Memory B cell (primary cell): Measurements from ENCODE around the gene ASPN.
A peak's percentile ranks its signal among the peaks of the same experiment; 100 is the strongest.

Experiments used
- ATAC-seq: fragments of 150-1000 bp; cut with Tn5 transposase; 2 replicates; pipeline ENCODE4 v1.10.0; 2021; ENCODE audit warnings: low read depth, mild to moderate bottlenecking, moderate library complexity
- DNase-seq, 2 donors: peaks; one replicate each; pipeline ENCODE4 v3.0.0; 2022; ENCODE audit warnings: low spot score in 2 of 2
- H3K27ac Mint-ChIP-seq: one replicate; pipeline ENCODE4 v1.8.0; 2022; ENCODE audit warnings: mild to moderate bottlenecking, moderate library complexity, mixed read lengths
- H3K27me3 Mint-ChIP-seq: one replicate; pipeline ENCODE4 v1.8.0; 2022; ENCODE audit warnings: mixed read lengths
- H3K36me3 Mint-ChIP-seq: one replicate; pipeline ENCODE4 v1.8.0; 2022; ENCODE audit warnings: mild to moderate bottlenecking, mixed read lengths
- H3K4me1 Mint-ChIP-seq: one replicate; pipeline ENCODE4 v1.8.0; 2022; ENCODE audit warnings: mixed read lengths
- H3K4me3 Mint-ChIP-seq: one replicate; pipeline ENCODE4 v1.8.0; 2022; ENCODE audit warnings: mild to moderate bottlenecking, moderate library complexity, mixed read lengths
- H3K9me3 Mint-ChIP-seq: one replicate; pipeline ENCODE4 v1.8.0; 2022; ENCODE audit warnings: mixed read lengths

Gene ASPN

DNA sequence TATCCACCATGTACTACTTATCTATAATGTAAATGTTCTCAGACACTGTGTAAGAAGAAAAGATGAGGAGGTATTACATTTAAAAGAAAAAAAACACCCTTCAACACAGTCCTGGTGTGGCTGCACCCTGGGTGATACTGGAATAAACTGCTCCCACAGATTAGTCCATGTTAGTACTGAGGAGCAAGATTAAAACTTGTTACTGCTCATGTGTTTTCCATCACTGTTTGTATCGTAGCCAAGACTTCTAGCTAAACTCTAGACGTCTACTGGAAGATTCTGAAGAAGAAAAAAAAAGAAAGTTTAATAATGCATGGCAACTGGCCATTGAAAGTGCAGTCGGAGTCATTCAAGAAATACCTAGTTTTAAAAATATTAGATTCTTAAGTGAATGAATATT lies at the start of gene ASPN:
Gene ASPN, minus strand, starts transcription at position 178 of the 400 bp plus-strand sequence.
- Mint-ChIP-seq H3K4me1 (no peaks in the 10 kb centered on the region), H3K4me3 (no peak within 1 kb of the TSS), H3K27ac (no peak within 1 kb of the TSS), H3K9me3 (no peaks in the 10 kb centered on the region), H3K27me3 (no peaks in the 10 kb centered on the region), H3K36me3 (no peaks in the 10 kb centered on the region)
- DNase-seq (no peak), ATAC-seq (no peak)

DNA sequence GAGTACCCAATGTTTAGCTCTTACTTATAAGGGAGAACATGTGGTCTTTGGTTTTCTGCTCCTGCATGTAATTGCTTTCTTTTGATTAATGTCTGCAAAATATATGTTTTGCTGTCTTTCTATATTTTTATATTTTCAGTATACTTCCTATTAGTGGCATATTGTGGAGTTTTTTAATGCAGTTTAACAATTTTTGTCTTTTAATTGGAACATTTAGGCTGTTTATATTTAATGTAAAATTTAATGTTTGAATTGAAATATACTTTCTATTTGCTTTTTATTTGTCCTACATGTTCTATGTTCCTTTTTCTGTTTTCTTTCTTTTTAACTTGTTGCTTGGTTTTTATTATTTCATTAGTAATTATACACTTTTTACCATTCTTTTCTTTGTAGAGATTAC lies 48.6 kb upstream of the ASPN start:
- no peak overlapping the region for H3K4me3 Mint-ChIP-seq
- no peak for ATAC-seq
- no peaks in the 10 kb centered on the region for H3K27me3 Mint-ChIP-seq
- peaks cover 11% of the 10 kb centered on the region for H3K4me1 Mint-ChIP-seq
- H3K9me3 Mint-ChIP-seq: peaks cover 9% of the 10 kb centered on the region
- H3K27ac Mint-ChIP-seq: no peak overlapping the region
- H3K36me3 Mint-ChIP-seq: peaks cover 7% of the 10 kb centered on the region
- DNase-seq: no peak

- Mint-ChIP-seq H3K4me1 (peaks cover 2% of the 10 kb centered on the region), H3K36me3 (peaks cover 7% of the 10 kb centered on the region), H3K27ac (no peak overlapping the region), H3K4me3 (no peak overlapping the region), H3K27me3 (no peaks in the 10 kb centered on the region), H3K9me3 (peaks cover 9% of the 10 kb centered on the region)
- ATAC-seq: no peak
- no peak for DNase-seq
These were observed 46.8 kb upstream of the ASPN start for GRCh38 chr9:92529124-92529523.

GRCh38 chr9:92528522-92528849 lies 46.2 kb upstream of the ASPN start:
- Mint-ChIP-seq H3K4me3 (no peak overlapping the region), H3K27ac (no peak overlapping the region), H3K9me3 (peaks cover 9% of the 10 kb centered on the region), H3K4me1 (no peaks in the 10 kb centered on the region), H3K36me3 (peaks cover 7% of the 10 kb centered on the region), H3K27me3 (no peaks in the 10 kb centered on the region)
- DNase-seq (no peak), ATAC-seq (no peak)

DNA sequence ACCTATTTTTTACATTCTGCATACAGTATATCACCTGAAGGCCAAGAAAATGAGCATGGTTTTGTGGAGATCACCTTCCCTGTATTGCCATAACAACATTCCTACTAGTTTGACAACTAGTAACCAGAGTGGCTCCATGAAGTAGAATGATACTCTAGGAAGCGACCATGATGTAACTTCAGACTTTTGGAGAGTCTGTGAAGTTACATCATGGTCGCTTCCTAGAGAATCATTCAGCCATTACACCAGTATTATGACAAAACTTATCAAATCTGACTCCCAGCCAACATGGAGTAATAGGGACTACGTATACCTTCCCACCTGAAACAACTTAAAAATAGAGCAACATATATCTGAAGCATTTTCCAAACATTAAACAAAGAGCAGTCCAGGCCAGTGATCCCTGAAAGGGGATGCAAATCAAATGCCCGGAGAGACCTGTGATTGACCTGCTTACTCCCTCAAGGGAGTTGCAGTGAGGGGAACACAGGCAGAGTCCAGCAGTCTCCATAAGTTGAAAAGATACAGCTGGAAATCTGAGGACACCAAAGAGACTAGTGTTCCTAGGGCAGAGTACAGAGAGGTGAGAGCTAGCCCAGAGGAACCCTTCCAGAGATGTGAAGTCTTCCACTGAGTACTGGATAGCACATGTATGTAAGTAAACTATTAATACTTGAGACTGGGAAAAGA lies 45.7 kb upstream of the ASPN start:
- Mint-ChIP-seq H3K27ac (no peak overlapping the region), H3K36me3 (peaks cover 5% of the 10 kb centered on the region)
- DNase-seq: no peak

DNA sequence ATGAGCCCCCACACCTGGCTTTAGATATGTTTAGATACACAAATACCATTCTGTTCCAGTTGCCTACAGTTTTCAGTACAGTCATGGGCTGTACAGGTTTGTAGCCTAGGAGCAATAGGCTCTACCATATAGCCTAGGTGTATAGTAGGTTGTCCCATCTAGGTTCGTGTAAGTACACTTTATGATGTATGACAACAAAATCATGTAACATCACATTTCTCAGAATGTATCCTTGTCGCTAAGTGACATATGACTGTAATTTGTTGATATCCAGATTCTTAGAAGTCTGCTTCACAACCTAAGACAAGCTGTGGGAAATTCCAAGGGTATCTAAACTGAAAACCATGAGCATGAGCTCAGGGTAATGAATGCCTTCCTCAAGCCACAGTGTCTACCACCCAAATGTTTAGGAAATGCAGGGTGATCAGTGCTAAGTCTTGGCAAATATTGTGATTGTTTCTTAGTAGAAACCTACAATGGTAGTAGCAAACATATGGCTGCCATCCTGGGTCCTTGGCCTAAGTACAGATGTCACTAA lies 45.1 kb upstream of the ASPN start:
- DNase-seq: no peak
- peaks cover 6% of the 10 kb centered on the region for H3K9me3 Mint-ChIP-seq
- H3K4me1 Mint-ChIP-seq: no peaks in the 10 kb centered on the region
- no peak overlapping the region for H3K27ac Mint-ChIP-seq
- H3K36me3 Mint-ChIP-seq: peaks cover 3% of the 10 kb centered on the region
- H3K4me3 Mint-ChIP-seq: no peak overlapping the region
- no peaks in the 10 kb centered on the region for H3K27me3 Mint-ChIP-seq
- no peak for ATAC-seq

More for the DNA sequence above, 45.7 kb upstream of the ASPN start:
- H3K4me3 Mint-ChIP-seq: no peak overlapping the region
- no peaks in the 10 kb centered on the region for H3K4me1 Mint-ChIP-seq
- peaks cover 7% of the 10 kb centered on the region for H3K9me3 Mint-ChIP-seq
- ATAC-seq: no peak
- H3K27me3 Mint-ChIP-seq: no peaks in the 10 kb centered on the region

- Mint-ChIP-seq H3K27ac (no peak overlapping the region), H3K36me3 (no peaks in the 10 kb centered on the region), H3K9me3 (peaks cover 3% of the 10 kb centered on the region), H3K4me3 (no peak overlapping the region), H3K27me3 (no peaks in the 10 kb centered on the region), H3K4me1 (no peaks in the 10 kb centered on the region)
- DNase-seq (no peak), ATAC-seq (no peak)
These were observed 43.0 kb upstream of the ASPN start for GRCh38 chr9:92525306-92525705.

- H3K27ac Mint-ChIP-seq: no peak overlapping the region
- peaks cover 3% of the 10 kb centered on the region for H3K9me3 Mint-ChIP-seq
- H3K36me3 Mint-ChIP-seq: no peaks in the 10 kb centered on the region
- ATAC-seq (no peak), DNase-seq (no peak)
- no peak overlapping the region for H3K4me3 Mint-ChIP-seq
- no peaks in the 10 kb centered on the region for H3K4me1 Mint-ChIP-seq
- no peaks in the 10 kb centered on the region for H3K27me3 Mint-ChIP-seq
These were observed 42.6 kb upstream of the ASPN start for GRCh38 chr9:92524881-92525280.

DNA sequence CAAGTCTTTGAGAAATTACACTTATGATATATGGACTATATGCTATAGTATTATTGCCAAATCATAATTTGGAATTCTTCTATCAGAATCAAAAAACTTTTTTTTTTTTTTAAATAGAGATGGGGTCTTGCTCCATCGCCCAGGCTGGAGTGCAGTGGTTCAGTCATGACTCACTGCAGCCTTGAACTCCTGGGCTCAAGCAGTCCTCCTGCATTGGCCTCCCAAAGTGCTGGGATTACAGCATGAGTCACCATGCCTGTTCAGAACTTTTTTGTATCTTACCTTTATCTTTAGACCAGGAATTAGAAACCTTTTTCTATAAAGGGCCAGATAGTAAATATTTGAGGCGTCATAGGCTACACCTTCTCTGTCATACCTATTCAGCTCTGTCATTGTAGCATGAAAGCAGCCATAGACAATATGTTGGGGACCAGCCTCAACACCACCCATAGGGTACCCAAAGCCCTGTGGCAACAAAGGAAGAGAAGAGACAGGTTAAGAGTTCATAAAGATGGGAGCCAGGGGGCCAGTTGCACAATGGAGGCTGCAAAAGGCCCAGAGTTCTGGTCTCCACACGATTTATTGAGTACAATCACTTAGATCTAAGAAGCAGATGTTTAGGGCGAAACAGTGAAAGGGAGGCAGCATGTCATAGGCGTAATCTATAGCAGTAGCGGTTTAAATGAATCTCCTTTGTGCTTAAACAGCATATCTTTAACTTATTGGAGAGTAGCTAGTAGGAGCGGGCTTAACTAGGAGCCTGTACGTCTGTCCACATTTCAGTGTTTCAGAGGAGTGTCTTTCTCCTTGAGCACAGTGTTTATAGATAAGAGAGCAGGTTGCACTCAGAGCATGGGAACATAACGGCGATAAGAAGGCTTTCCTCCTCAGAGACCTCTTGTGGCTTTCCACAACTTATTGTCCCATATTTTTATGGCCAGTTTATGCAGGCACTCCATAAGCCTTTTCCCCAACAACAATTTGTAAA lies 41.0 kb upstream of the ASPN start:
- H3K4me3 Mint-ChIP-seq: no peak overlapping the region
- H3K36me3 Mint-ChIP-seq: no peaks in the 10 kb centered on the region
- H3K4me1 Mint-ChIP-seq: no peaks in the 10 kb centered on the region
- no peak overlapping the region for H3K27ac Mint-ChIP-seq
- ATAC-seq (no peak), DNase-seq (no peak)
- peaks cover 3% of the 10 kb centered on the region for H3K9me3 Mint-ChIP-seq
- no peaks in the 10 kb centered on the region for H3K27me3 Mint-ChIP-seq

GRCh38 chr9:92520837-92521236 lies 38.5 kb upstream of the ASPN start:
- no peaks in the 10 kb centered on the region for H3K4me1 Mint-ChIP-seq
- ATAC-seq (no peak), DNase-seq (no peak)
- no peaks in the 10 kb centered on the region for H3K27me3 Mint-ChIP-seq
- H3K9me3 Mint-ChIP-seq: peaks cover 3% of the 10 kb centered on the region
- H3K4me3 Mint-ChIP-seq: no peak overlapping the region
- no peaks in the 10 kb centered on the region for H3K36me3 Mint-ChIP-seq
- no peak overlapping the region for H3K27ac Mint-ChIP-seq

GRCh38 chr9:92518199-92518598 lies 35.9 kb upstream of the ASPN start:
- peaks cover 2% of the 10 kb centered on the region for H3K36me3 Mint-ChIP-seq
- H3K27ac Mint-ChIP-seq: no peak overlapping the region
- ATAC-seq: no peak
- H3K27me3 Mint-ChIP-seq: no peaks in the 10 kb centered on the region
- no peak for DNase-seq
- H3K4me1 Mint-ChIP-seq: no peaks in the 10 kb centered on the region
- no peak overlapping the region for H3K4me3 Mint-ChIP-seq
- peaks cover 3% of the 10 kb centered on the region for H3K9me3 Mint-ChIP-seq

DNA sequence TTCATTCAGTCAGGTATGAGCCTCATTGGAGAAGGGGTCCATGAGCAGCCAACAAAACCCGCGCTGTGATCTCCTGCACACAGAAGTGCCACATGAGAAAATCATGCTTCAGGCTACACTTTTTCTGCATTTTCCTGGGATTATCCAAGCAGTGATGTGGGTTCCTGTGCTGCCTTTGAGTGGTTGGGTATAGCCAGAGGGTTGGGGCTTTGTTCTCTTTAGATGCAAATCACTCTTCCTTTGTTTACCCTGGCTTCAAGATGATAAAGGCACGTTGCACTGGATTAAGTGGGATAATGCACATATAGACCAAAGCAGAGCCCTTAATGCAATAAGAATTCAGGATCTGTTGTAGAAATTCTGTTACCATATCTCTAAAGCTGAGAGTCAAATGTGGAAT lies 34.7 kb upstream of the ASPN start:
- no peak overlapping the region for H3K4me3 Mint-ChIP-seq
- H3K27me3 Mint-ChIP-seq: no peaks in the 10 kb centered on the region
- no peak overlapping the region for H3K27ac Mint-ChIP-seq
- peaks cover 2% of the 10 kb centered on the region for H3K36me3 Mint-ChIP-seq
- H3K9me3 Mint-ChIP-seq: peaks cover 3% of the 10 kb centered on the region
- no peak for ATAC-seq
- H3K4me1 Mint-ChIP-seq: no peaks in the 10 kb centered on the region
- no peak for DNase-seq

- Mint-ChIP-seq H3K9me3 (peaks cover 3% of the 10 kb centered on the region), H3K36me3 (peaks cover 2% of the 10 kb centered on the region), H3K4me1 (no peaks in the 10 kb centered on the region), H3K27ac (no peak overlapping the region), H3K4me3 (no peak overlapping the region), H3K27me3 (no peaks in the 10 kb centered on the region)
- ATAC-seq: no peak
- no peak for DNase-seq
These were observed 34.2 kb upstream of the ASPN start for GRCh38 chr9:92516521-92516920.

GRCh38 chr9:92514635-92515034 lies 32.3 kb upstream of the ASPN start:
- Mint-ChIP-seq H3K36me3 (peaks cover 2% of the 10 kb centered on the region), H3K4me1 (peaks cover 2% of the 10 kb centered on the region), H3K4me3 (no peak overlapping the region), H3K9me3 (no peaks in the 10 kb centered on the region), H3K27ac (peak overlapping the region; percentile 49), H3K27me3 (no peaks in the 10 kb centered on the region)
- DNase-seq (no peak), ATAC-seq (no peak)
